H1 (cell line): Measurements from ENCODE around the gene LPAR4. TPM values are rescaled to one million over a fixed set of nuclear protein-coding genes. Genes with fewer than 3 reads are reported as not detected.

Experiments
- CTCF ChIA-PET: fragments of 300-600 bp; sonication (Branson Sonifier 250); formaldehyde crosslinking; loops from one replicate; lab custom pipeline; 2021; ENCODE audit not compliant: partially characterized antibody; lab: Charles Lee
- POLR2A ChIA-PET: fragments of 300-600 bp; sonication (Branson Sonifier 250); formaldehyde crosslinking; loops from one replicate; lab custom pipeline; 2021; ENCODE audit warnings: inconsistent platforms; ENCODE audit not compliant: partially characterized antibody; lab: Charles Lee
- DNase-seq, 2 experiments: peaks; one replicate each; pipeline versions ENCODE4 v3.0.0 to v3.0.0-alpha.2; 2010 to 2022; ENCODE audit warnings: low spot score in 2 of 2, low read depth in 1 of 2, mixed read lengths in 1 of 2
- FAIRE-seq: peaks from 2 replicates; lab custom pipeline; 2011; peaks lifted over from hg19 to GRCh38; lab: Jason Lieb, UNC
- H2AFZ ChIP-seq: 2 replicates; pipeline ENCODE4 v1.8.1; 2012; ENCODE audit warnings: low read length, inconsistent platforms
- H2AK5ac ChIP-seq: 2 replicates; pipeline ENCODE4 v1.6.1; 2013; ENCODE audit warnings: low read depth, low read length
- H2BK120ac ChIP-seq: replicated peaks from 2 replicates; pipeline ENCODE3; 2013; ENCODE audit warnings: low read depth, low read length, inconsistent platforms
- H2BK12ac ChIP-seq: 2 replicates; pipeline ENCODE4 v1.6.1; 2013; ENCODE audit warnings: low read depth, low read length
- H2BK15ac ChIP-seq: 2 replicates; pipeline ENCODE4 v1.6.1; 2013; ENCODE audit warnings: low read length
- H2BK20ac ChIP-seq: 2 replicates; pipeline ENCODE4 v1.6.1; 2013; ENCODE audit warnings: low read length
- H2BK5ac ChIP-seq: 2 replicates; pipeline ENCODE4 v1.6.1; 2013; ENCODE audit warnings: low read depth, low read length
- H3K14ac ChIP-seq: 2 replicates; pipeline ENCODE4 v1.6.1; 2013; ENCODE audit warnings: inconsistent platforms; ENCODE audit not compliant: insufficient read length
- H3K18ac ChIP-seq: 2 replicates; pipeline ENCODE4 v1.6.1; 2013; ENCODE audit warnings: low read length; ENCODE audit errors: extremely low read depth
- H3K23ac ChIP-seq: 2 replicates; pipeline ENCODE4 v1.6.1; 2013; ENCODE audit warnings: inconsistent platforms; ENCODE audit not compliant: insufficient read length
- H3K23me2 ChIP-seq: 2 replicates; pipeline ENCODE4 v1.6.1; 2013; ENCODE audit warnings: low read depth, low read length
- H3K27ac ChIP-seq: 2 replicates; pipeline ENCODE4 v1.6.1; 2011; ENCODE audit warnings: low read depth, low read length, inconsistent platforms
- H3K27me3 ChIP-seq, 4 experiments: replicated peaks in 1 of 4; 1 replicate in 1 of 4; 2 replicates in 3 of 4; pipeline versions ENCODE4 v1.6.1 to v1.8.1; 2011 to 2013; ENCODE audit warnings: low read length in 3 of 4, mild to moderate bottlenecking in 3 of 4, inconsistent platforms in 2 of 4, mixed read lengths in 2 of 4, moderate library complexity in 1 of 4; ENCODE audit not compliant: control insufficient read depth in 3 of 4, insufficient read depth in 3 of 4; ENCODE audit errors: extremely low read depth in 1 of 4
- H3K36me3 ChIP-seq, 4 experiments: 2 replicates each; pipeline versions ENCODE4 v1.6.1 to v1.8.1; 2011 to 2013; ENCODE audit warnings: mild to moderate bottlenecking in 4 of 4, low read length in 3 of 4, moderate library complexity in 2 of 4, control low read depth in 1 of 4, inconsistent platforms in 1 of 4; ENCODE audit not compliant: insufficient read depth in 4 of 4, control insufficient read depth in 2 of 4
- H3K4ac ChIP-seq: replicated peaks from 2 replicates; pipeline ENCODE3; 2013; ENCODE audit warnings: low read length, low read depth, mixed read lengths, inconsistent platforms; ENCODE audit not compliant: insufficient read length
- H3K4me1 ChIP-seq, 4 experiments: replicated peaks in 1 of 4; 1 replicate in 1 of 4; 2 replicates in 3 of 4; pipeline versions ENCODE4 v1.6.1 to v1.8.1; 2011 to 2013; ENCODE audit warnings: low read length in 3 of 4, inconsistent platforms in 2 of 4, mixed read lengths in 1 of 4; ENCODE audit not compliant: insufficient read depth in 4 of 4, control insufficient read depth in 3 of 4
- H3K4me2 ChIP-seq, 2 experiments: 2 replicates each; pipeline versions ENCODE4 v1.6.1 to v1.8.1; 2011 to 2013; ENCODE audit warnings: low read depth in 2 of 2, low read length in 2 of 2, control low read depth in 1 of 2, inconsistent platforms in 1 of 2, mild to moderate bottlenecking in 1 of 2; ENCODE audit not compliant: insufficient read depth in 1 of 2
- H3K4me3 ChIP-seq, 4 experiments: fragments of 200-600, 300-600 bp in 1 of 4; sonication (generic), shearing (Covaris generic), sonication (Bioruptor Twin) in 1 of 4; 2 replicates each; pipeline versions ENCODE4 v1.5.1 to v1.8.1; 2011 to 2016; ENCODE audit warnings: low read length in 4 of 4, low read depth in 3 of 4, control low read depth in 2 of 4, inconsistent platforms in 2 of 4, mild to moderate bottlenecking in 2 of 4, mixed read lengths in 1 of 4, moderate library complexity in 1 of 4; ENCODE audit not compliant: insufficient read depth in 2 of 4; ENCODE audit errors: extremely low read depth in 1 of 4
- H3K56ac ChIP-seq: replicated peaks from 2 replicates; pipeline ENCODE3; 2013; ENCODE audit warnings: low read depth, mild to moderate bottlenecking, mixed read lengths, low read length, inconsistent platforms; ENCODE audit not compliant: insufficient read length
- H3K79me1 ChIP-seq: 2 replicates; pipeline ENCODE4 v1.6.1; 2013; ENCODE audit warnings: low read depth, low read length, control low read depth
- H3K79me2 ChIP-seq, 2 experiments: 2 replicates each; pipeline versions ENCODE4 v1.6.1 to v1.8.1; 2012 to 2013; ENCODE audit warnings: low read length in 2 of 2, mild to moderate bottlenecking in 2 of 2, inconsistent platforms in 1 of 2; ENCODE audit not compliant: insufficient read depth in 2 of 2, control insufficient read depth in 1 of 2
- H3K9ac ChIP-seq, 4 experiments: replicated peaks in 1 of 4; 1 replicate in 1 of 4; 2 replicates in 3 of 4; pipeline versions ENCODE4 v1.6.1 to v1.8.1; 2011 to 2013; ENCODE audit warnings: low read depth in 3 of 4, low read length in 3 of 4, control low read depth in 2 of 4, mild to moderate bottlenecking in 2 of 4, moderate library complexity in 2 of 4, inconsistent platforms in 1 of 4; ENCODE audit errors: extremely low read depth in 1 of 4
- H3K9me3 ChIP-seq, 2 experiments: 2 replicates each; pipeline versions ENCODE4 v1.6.1 to v1.8.1; 2012 to 2013; ENCODE audit warnings: mild to moderate bottlenecking in 2 of 2, moderate library complexity in 2 of 2, control low read depth in 1 of 2, inconsistent platforms in 1 of 2, low read depth in 1 of 2, low read length in 1 of 2, mixed read lengths in 1 of 2; ENCODE audit not compliant: insufficient read depth in 2 of 2
- H4K20me1 ChIP-seq, 2 experiments: replicated peaks in 1 of 2; 2 replicates each; pipeline versions ENCODE3 to v1.8.1; 2011 to 2013; ENCODE audit warnings: inconsistent platforms in 2 of 2, low read length in 2 of 2, mild to moderate bottlenecking in 1 of 2; ENCODE audit not compliant: insufficient read depth in 2 of 2, control insufficient read depth in 1 of 2
- H4K5ac ChIP-seq: 2 replicates; pipeline ENCODE4 v1.6.1; 2013; ENCODE audit warnings: low read length, low read depth, mixed read lengths, inconsistent platforms; ENCODE audit not compliant: insufficient read length
- H4K8ac ChIP-seq: 2 replicates; pipeline ENCODE4 v1.8.0; 2013; ENCODE audit warnings: mild to moderate bottlenecking, moderate library complexity, low read length, inconsistent platforms; ENCODE audit not compliant: insufficient read depth; ENCODE audit errors: extremely low read depth
- H4K91ac ChIP-seq: replicated peaks from 2 replicates; pipeline ENCODE3; 2013; ENCODE audit warnings: low read length, mixed read lengths, inconsistent platforms; ENCODE audit not compliant: insufficient read length
- CHD1 ChIP-seq: IDR thresholded peaks from 2 replicates; pipeline ENCODE4 v1.6.1; 2012; ENCODE audit warnings: low read depth, low read length, improper control_type of control experiment
- RBBP5 ChIP-seq: IDR thresholded peaks from 2 replicates; pipeline ENCODE4 v1.7.1; 2012; ENCODE audit warnings: low read depth, mild to moderate bottlenecking, inconsistent platforms, low read length, moderate library complexity, borderline replicate concordance
- SP1 ChIP-seq: IDR thresholded peaks from 2 replicates; pipeline ENCODE4 v1.6.1; 2011; ENCODE audit warnings: low read depth, low read length
- polyA plus RNA-seq, 7 experiments: library from polyadenylated mRNA; depleted of rRNA in 3 of 7; stranded (reverse) in 5 of 7; unstranded in 2 of 7; fragments of >200 nt in 5 of 7; fragments of 200-250 nt in 2 of 7; gene quantifications; 1 replicate in 5 of 7; 2 replicates in 1 of 7; 4 replicates in 1 of 7; pipeline versions ENCODE4 v1.2.1 to v1.2.3, GENCODE V29; 2011 to 2013; ENCODE audit warnings: missing spikeins in 2 of 7, mixed read lengths in 2 of 7
- total RNA-seq: library from RNA; stranded (reverse); fragmentation: NEBNext Ultra II Directional; extraction: Animal tissue kit (Norgen Biotek cat#: 25700); gene quantifications from 2 replicates; pipeline ENCODE4 v1.2.1, GENCODE V29; 2021

The LPAR4 gene
- total and polyA plus RNA-seq, 2 of the 8 experiments (the other 6 are each of a cell fraction or from before 2014, with no cell fraction given): 7.6 to 16.3 TPM

GRCh38 chrX:78769946-78770345 lies 22.4 kb downstream of the LPAR4 start:
- no peak overlapping the region for H3K4me2 ChIP-seq
- no peak for DNase-seq
- no peaks in the 10 kb centered on the region for H4K20me1 ChIP-seq
- H3K23ac ChIP-seq: no peak overlapping the region
- H4K5ac ChIP-seq: no peak overlapping the region
- no peak overlapping the region for H2BK120ac ChIP-seq
- no peaks in the 10 kb centered on the region for H3K36me3 ChIP-seq
- no peak overlapping the region for H3K27ac ChIP-seq
- H2BK5ac ChIP-seq: no peak overlapping the region
- TF ChIP-seq SP1: no peak
- TF ChIP-seq CHD1: no peak
- TF ChIP-seq RBBP5: no peak
- no peak overlapping the region for H4K8ac ChIP-seq
- no peaks in the 10 kb centered on the region; a peak in 1 of 4 replicates for H3K9me3 ChIP-seq
- POLR2A ChIA-PET: no interaction called here
- H3K4me1 ChIP-seq: 0 out of 7 replicates have a peak, but pooled peaks cover 0 to 2% (median 0%) of the 10 kb centered on the region in 4 experiments
- no peak overlapping the region for H2BK12ac ChIP-seq
- no peaks in the 10 kb centered on the region for H3K23me2 ChIP-seq
- H3K9ac ChIP-seq: no peak overlapping the region
- H2AFZ ChIP-seq: no peak overlapping the region; the same call in 1 of the 2 replicates
- CTCF ChIA-PET: no interaction called here
- no peaks in the 10 kb centered on the region for H3K79me1 ChIP-seq
- H3K79me2 ChIP-seq: no peaks in the 10 kb centered on the region
- no peak for FAIRE-seq
- H3K4ac ChIP-seq: no peak overlapping the region
- H3K27me3 ChIP-seq: no peaks in the 10 kb centered on the region
- no peak overlapping the region for H3K14ac ChIP-seq
- no peak overlapping the region for H2BK20ac ChIP-seq
- H4K91ac ChIP-seq: no peak overlapping the region
- H2BK15ac ChIP-seq: no peak overlapping the region
- no peak overlapping the region for H3K18ac ChIP-seq
- no peak overlapping the region for H3K4me3 ChIP-seq
- H3K56ac ChIP-seq: no peak overlapping the region
- H2AK5ac ChIP-seq: no peak overlapping the region
